ENCODE results near the gene TST. TPM values are rescaled to one million over a fixed set of nuclear protein-coding genes. Genes with fewer than 3 reads are reported as not detected.

The TST gene
- polyA plus RNA-seq, 1 experiment = 26.3 TPM

- POLR2A ChIA-PET = no interaction called here
- Histone ChIP-seq H3K27ac (ENCODE audit: low read depth, low read length) (no peak overlapping the region), H3K4me3 (ENCODE audit: low read depth, low read length) (no peak overlapping the region), H3K27me3 (ENCODE audit: control insufficient read depth, insufficient read depth, low read length) (peaks cover 19% of the 10 kb centered on the region), H3K9me3 (ENCODE audit: control insufficient read depth, insufficient read depth, low read length) (no peaks in the 10 kb centered on the region)
- no peak for TF ChIP-seq CTCF (IDR thresholded peaks at IDR 0.05; ENCODE audit: low read depth, low read length)
- CTCF ChIA-PET = no interaction called here
- DNase-seq (ENCODE audit: low read depth, low spot score) = no peak
Measured at GRCh38 chr22:37064553-37064952, 45.3 kb upstream of the TST start.

- H3K4me3 ChIP-seq (ENCODE audit: low read depth, low read length) = no peak overlapping the region
- CTCF ChIA-PET = no interaction called here
- no peak for DNase-seq (ENCODE audit: low read depth, low spot score)
Measured at GRCh38 chr22:37063431-37064420, 44.5 kb upstream of the TST start.

GRCh38 chr22:37062702-37063381 lies 43.6 kb upstream of the TST start:
- H3K9me3 ChIP-seq (ENCODE audit: control insufficient read depth, insufficient read depth, low read length) = no peaks in the 10 kb centered on the region
- ChIA-PET CTCF (no interaction called here), POLR2A (no interaction called here)
- H3K27ac ChIP-seq (ENCODE audit: low read depth, low read length) = no peak overlapping the region
- TF ChIP-seq CTCF (IDR thresholded peaks at IDR 0.05; ENCODE audit: low read depth, low read length) = no peak
- peaks cover 3% of the 10 kb centered on the region for H3K27me3 ChIP-seq (ENCODE audit: control insufficient read depth, insufficient read depth, low read length)
- no peak for DNase-seq (ENCODE audit: low read depth, low spot score)
- no peak overlapping the region for H3K4me3 ChIP-seq (ENCODE audit: low read depth, low read length)

More at GRCh38 chr22:37063431-37064420, 44.5 kb upstream of the TST start:
- no peak overlapping the region for H3K27ac ChIP-seq (ENCODE audit: low read depth, low read length)
- H3K9me3 ChIP-seq (ENCODE audit: control insufficient read depth, insufficient read depth, low read length) = no peaks in the 10 kb centered on the region
- POLR2A ChIA-PET = no interaction called here
- peaks cover 12% of the 10 kb centered on the region for H3K27me3 ChIP-seq (ENCODE audit: control insufficient read depth, insufficient read depth, low read length)
- no peak for TF ChIP-seq CTCF (IDR thresholded peaks at IDR 0.05; ENCODE audit: low read depth, low read length)

GRCh38 chr22:37062376-37062675 lies 43.1 kb upstream of the TST start:
- no peak overlapping the region for H3K27ac ChIP-seq (ENCODE audit: low read depth, low read length)
- no peak overlapping the region for H3K4me3 ChIP-seq (ENCODE audit: low read depth, low read length)
- ChIA-PET POLR2A (no interaction called here), CTCF (no interaction called here)
- no peak for TF ChIP-seq CTCF (IDR thresholded peaks at IDR 0.05; ENCODE audit: low read depth, low read length)
- no peak for DNase-seq (ENCODE audit: low read depth, low spot score)
- H3K9me3 ChIP-seq (ENCODE audit: control insufficient read depth, insufficient read depth, low read length) = no peaks in the 10 kb centered on the region; the same call in 1 of the 2 replicates
- no peaks in the 10 kb centered on the region for H3K27me3 ChIP-seq (ENCODE audit: control insufficient read depth, insufficient read depth, low read length)

All from AG04450 (cell line).